Spleen (tissue), 7 donors: ENCODE data around the gene MOGAT2.

Source experiments
- CTCF ChIP-seq, 11 experiments: fragments of 200-600 bp in 7 of 11; fragments of 450-650 bp in 4 of 11; sonication (generic) in 4 of 11; IDR thresholded peaks in 8 of 11; conservative IDR thresholded peaks in 3 of 11; 1 replicate in 7 of 11; 2 replicates in 4 of 11; pipeline versions ENCODE4 v1.4.0 to v1.8.0; 2016 to 2021; ENCODE audit warnings: antibody characterized with exemption in 11 of 11, inconsistent platforms in 4 of 11, mild to moderate bottlenecking in 1 of 11
- POLR2A ChIP-seq, 3 donors: fragments of 450-650 bp; IDR thresholded peaks; one replicate each; pipeline ENCODE4 v1.5.1; 2017; ENCODE audit warnings: antibody characterized with exemption in 3 of 3, mild to moderate bottlenecking in 1 of 3
- POLR2AphosphoS5 ChIP-seq, 3 donors: sonication (generic); formaldehyde crosslinking; IDR thresholded peaks; one replicate each; pipeline ENCODE4 v1.5.1; 2017; ENCODE audit warnings: antibody characterized with exemption in 3 of 3
- donor health status: DM: no; HTN: no; CAD: no; lungs with moderate emphysema.
- donor health status: DM: no; HTN: no; CAD: no.
- donor health status: DM: no; HTN: no; CAD: no.

- TF ChIP-seq POLR2AphosphoS5 (IDR thresholded peaks at IDR 0.05) (no peak), POLR2A (IDR thresholded peaks at IDR 0.05) (no peak), CTCF (IDR thresholded peaks at IDR 0.05 in 8 of 11, conservative IDR thresholded peaks at IDR 0.05 in 3 of 11) (no peak)
Observed at GRCh38 chr11:75734491-75735180, 17.0 kb downstream of the MOGAT2 start.
